Neural cell (in vitro differentiated cells): ENCODE data around the gene MME. TPM values are rescaled to one million over a fixed set of nuclear protein-coding genes. Genes with fewer than 3 reads are reported as not detected.

ENCODE experiments used
- H2AFZ ChIP-seq: fragments of 200-600, 300-800 bp; sonication (generic), shearing (Covaris generic); 2 replicates; pipeline ENCODE4 v1.6.0; 2014; ENCODE audit warnings: low read depth, mild to moderate bottlenecking, antibody characterized with exemption, low read length, moderate library complexity
- H3F3A ChIP-seq: fragments of 200-600 bp; shearing (Covaris generic); 2 replicates; pipeline ENCODE4 v1.6.1; 2016; ENCODE audit warnings: mild to moderate bottlenecking, moderate library complexity, mixed read lengths, antibody characterized with exemption, low read length; ENCODE audit not compliant: insufficient read depth, poor library complexity, severe bottlenecking
- H3K27ac ChIP-seq: fragments of 200-600, 300-800 bp; sonication (generic), shearing (Covaris generic); 2 replicates; pipeline ENCODE4 v1.5.1; 2014; ENCODE audit warnings: mild to moderate bottlenecking, low read length, moderate library complexity
- H3K27me3 ChIP-seq: fragments of 300-800, 200-600 bp; sonication (generic), shearing (Covaris generic); 2 replicates; pipeline ENCODE4 v1.6.0; 2014; ENCODE audit warnings: mild to moderate bottlenecking, low read depth, low read length, moderate library complexity; ENCODE audit not compliant: insufficient read depth
- H3K36me3 ChIP-seq: fragments of 300-800, 200-600 bp; sonication (generic), shearing (Covaris generic); 2 replicates; pipeline ENCODE4 v1.5.1; 2014; ENCODE audit warnings: mild to moderate bottlenecking, antibody characterized with exemption, low read length, moderate library complexity; ENCODE audit not compliant: insufficient read depth
- H3K4me2 ChIP-seq: fragments of 300-800, 200-600 bp; sonication (generic), shearing (Covaris generic); 2 replicates; pipeline ENCODE4 v1.6.0; 2014; ENCODE audit warnings: mild to moderate bottlenecking, low read length
- H3K4me3 ChIP-seq: fragments of 300-800, 200-600 bp; sonication (generic), shearing (Covaris generic); 2 replicates; pipeline ENCODE4 v1.5.1; 2014; ENCODE audit warnings: mild to moderate bottlenecking, low read length, moderate library complexity
- H3K79me2 ChIP-seq: fragments of 200-600 bp; shearing (Covaris generic); replicated peaks from 2 replicates; pipeline ENCODE4 v1.6.0; 2014; ENCODE audit warnings: mild to moderate bottlenecking, low read length, moderate library complexity; ENCODE audit not compliant: insufficient read depth
- H3K9ac ChIP-seq: fragments of 300-800, 200-600 bp; sonication (generic), shearing (Covaris generic); 2 replicates; pipeline ENCODE4 v1.6.1; 2016; ENCODE audit warnings: mild to moderate bottlenecking, low read length, mixed read lengths
- H3K9me2 ChIP-seq: fragments of 200-600 bp; shearing (Covaris generic); 2 replicates; pipeline ENCODE4 v1.6.1; 2016; ENCODE audit warnings: mild to moderate bottlenecking, low read length, mixed read lengths; ENCODE audit not compliant: insufficient read depth
- H3K9me3 ChIP-seq: fragments of 200-600, 300-800 bp; sonication (generic), shearing (Covaris generic); 2 replicates; pipeline ENCODE4 v1.6.1; 2016; ENCODE audit warnings: mild to moderate bottlenecking, mixed run types, low read length, moderate library complexity, mixed read lengths
- H4K20me1 ChIP-seq: fragments of 200-600 bp; shearing (Covaris generic); 2 replicates; pipeline ENCODE4 v1.6.1; 2016; ENCODE audit warnings: mild to moderate bottlenecking, mixed run types; ENCODE audit not compliant: insufficient read depth
- CTCF ChIP-seq: fragments of 450-650 bp; IDR thresholded peaks from 2 replicates; pipeline ENCODE4 v1.5.1; 2014; ENCODE audit warnings: antibody characterized with exemption, mild to moderate bottlenecking, moderate library complexity; ENCODE audit not compliant: poor library complexity, severe bottlenecking
- EP300 ChIP-seq: fragments of 450-650 bp; conservative IDR thresholded peaks from 2 replicates; pipeline ENCODE4 v1.6.1; 2014; ENCODE audit warnings: antibody characterized with exemption, mild to moderate bottlenecking, moderate library complexity; ENCODE audit not compliant: poor library complexity, severe bottlenecking
- EZH2 ChIP-seq: fragments of 200-600, 300-800 bp; shearing (Covaris generic), sonication (generic); IDR thresholded peaks from 2 replicates; pipeline ENCODE4 v1.6.1; 2014; ENCODE audit warnings: antibody characterized with exemption, low read length, borderline replicate concordance, mild to moderate bottlenecking; ENCODE audit not compliant: insufficient read depth, poor library complexity, severe bottlenecking
- MXI1 ChIP-seq: fragments of 450-650 bp; conservative IDR thresholded peaks from 2 replicates; pipeline ENCODE4 v1.6.1; 2014; ENCODE audit warnings: antibody characterized with exemption, mild to moderate bottlenecking; ENCODE audit not compliant: poor library complexity, severe bottlenecking
- POLR2AphosphoS5 ChIP-seq: IDR thresholded peaks from 2 replicates; pipeline ENCODE4 v1.6.1; 2012
- RAD21 ChIP-seq: fragments of 450-650 bp; conservative IDR thresholded peaks from 2 replicates; pipeline ENCODE4 v1.6.1; 2014; ENCODE audit warnings: antibody characterized with exemption, mild to moderate bottlenecking, moderate library complexity
- SMC3 ChIP-seq: fragments of 450-650 bp; conservative IDR thresholded peaks from 2 replicates; pipeline ENCODE4 v1.6.1; 2014; ENCODE audit warnings: antibody characterized with exemption, mild to moderate bottlenecking, moderate library complexity; ENCODE audit not compliant: poor library complexity
- TAF1 ChIP-seq: IDR thresholded peaks from 2 replicates; pipeline ENCODE4 v1.6.1; 2012; ENCODE audit warnings: low read depth
- polyA plus RNA-seq: library from polyadenylated mRNA; depleted of rRNA; stranded (reverse); fragments of >200 nt; gene quantifications from 2 replicates; pipeline ENCODE4 v1.2.3, GENCODE V29; 2014
- TF ChIP-seq, protein P1 (sequence below): IDR thresholded peaks from 2 replicates; pipeline ENCODE4 v1.6.1; 2012; ENCODE audit warnings: borderline replicate concordance

MME gene
- polyA plus RNA-seq, 1 donor from 2014 or later, result 0.54 TPM

GRCh38 chr3:155232605-155233004 is 152.5 kb downstream of the MME start:
- H3K27ac ChIP-seq, result no peak overlapping the region
- no peak overlapping the region for H3K4me3 ChIP-seq
- no peaks in the 10 kb centered on the region for H3K9me3 ChIP-seq
- H3K36me3 ChIP-seq, result no peaks in the 10 kb centered on the region
- H3K9ac ChIP-seq, result no peak overlapping the region
- H3K27me3 ChIP-seq, result no peaks in the 10 kb centered on the region
- H4K20me1 ChIP-seq, result no peaks in the 10 kb centered on the region
- H3F3A ChIP-seq, result no peaks in the 10 kb centered on the region
- TF ChIP-seq SMC3 (no peak), CTCF (no peak), POLR2AphosphoS5 (no peak), RAD21 (no peak), TAF1 (no peak), EP300 (no peak), EZH2 (no peak), MXI1 (no peak)
- TF ChIP-seq, protein P1, sequence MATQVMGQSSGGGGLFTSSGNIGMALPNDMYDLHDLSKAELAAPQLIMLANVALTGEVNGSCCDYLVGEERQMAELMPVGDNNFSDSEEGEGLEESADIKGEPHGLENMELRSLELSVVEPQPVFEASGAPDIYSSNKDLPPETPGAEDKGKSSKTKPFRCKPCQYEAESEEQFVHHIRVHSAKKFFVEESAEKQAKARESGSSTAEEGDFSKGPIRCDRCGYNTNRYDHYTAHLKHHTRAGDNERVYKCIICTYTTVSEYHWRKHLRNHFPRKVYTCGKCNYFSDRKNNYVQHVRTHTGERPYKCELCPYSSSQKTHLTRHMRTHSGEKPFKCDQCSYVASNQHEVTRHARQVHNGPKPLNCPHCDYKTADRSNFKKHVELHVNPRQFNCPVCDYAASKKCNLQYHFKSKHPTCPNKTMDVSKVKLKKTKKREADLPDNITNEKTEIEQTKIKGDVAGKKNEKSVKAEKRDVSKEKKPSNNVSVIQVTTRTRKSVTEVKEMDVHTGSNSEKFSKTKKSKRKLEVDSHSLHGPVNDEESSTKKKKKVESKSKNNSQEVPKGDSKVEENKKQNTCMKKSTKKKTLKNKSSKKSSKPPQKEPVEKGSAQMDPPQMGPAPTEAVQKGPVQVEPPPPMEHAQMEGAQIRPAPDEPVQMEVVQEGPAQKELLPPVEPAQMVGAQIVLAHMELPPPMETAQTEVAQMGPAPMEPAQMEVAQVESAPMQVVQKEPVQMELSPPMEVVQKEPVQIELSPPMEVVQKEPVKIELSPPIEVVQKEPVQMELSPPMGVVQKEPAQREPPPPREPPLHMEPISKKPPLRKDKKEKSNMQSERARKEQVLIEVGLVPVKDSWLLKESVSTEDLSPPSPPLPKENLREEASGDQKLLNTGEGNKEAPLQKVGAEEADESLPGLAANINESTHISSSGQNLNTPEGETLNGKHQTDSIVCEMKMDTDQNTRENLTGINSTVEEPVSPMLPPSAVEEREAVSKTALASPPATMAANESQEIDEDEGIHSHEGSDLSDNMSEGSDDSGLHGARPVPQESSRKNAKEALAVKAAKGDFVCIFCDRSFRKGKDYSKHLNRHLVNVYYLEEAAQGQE, result no peak
- no peak overlapping the region for H3K4me2 ChIP-seq
- H3K9me2 ChIP-seq, result no peaks in the 10 kb centered on the region
- no peaks in the 10 kb centered on the region for H3K79me2 ChIP-seq
- no peak overlapping the region for H2AFZ ChIP-seq

DNA sequence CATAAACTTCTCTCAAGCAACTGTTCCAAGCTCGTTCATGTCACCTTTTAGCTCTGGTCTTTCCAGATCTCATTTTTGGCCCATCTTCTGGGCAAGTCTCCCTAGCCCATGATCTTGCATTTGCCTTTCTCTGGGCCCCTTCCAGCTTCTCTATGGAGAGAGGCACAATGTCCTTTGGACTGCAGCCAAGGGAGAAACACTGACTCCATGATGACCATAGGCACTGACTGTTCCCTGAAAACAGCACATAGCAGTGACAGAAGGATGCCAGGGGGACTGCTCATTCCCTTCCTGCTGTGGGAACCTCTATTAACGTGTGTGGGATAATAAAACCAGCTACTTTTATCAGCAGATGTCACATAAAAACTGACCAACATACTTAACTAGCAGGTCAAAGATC is 153.1 kb downstream of the MME start:
- no peak overlapping the region for H3K9ac ChIP-seq
- no peaks in the 10 kb centered on the region for H3K9me3 ChIP-seq
- TF ChIP-seq, protein P1, result no peak
- TF ChIP-seq EP300 (no peak), TAF1 (no peak), CTCF (no peak), POLR2AphosphoS5 (no peak), RAD21 (no peak), EZH2 (no peak), SMC3 (no peak), MXI1 (no peak)
- no peak overlapping the region for H3K4me3 ChIP-seq
- no peaks in the 10 kb centered on the region for H4K20me1 ChIP-seq
- no peaks in the 10 kb centered on the region for H3K36me3 ChIP-seq
- no peak overlapping the region for H2AFZ ChIP-seq
- H3K4me2 ChIP-seq, result no peak overlapping the region
- H3K27ac ChIP-seq, result no peak overlapping the region
- H3K9me2 ChIP-seq, result no peaks in the 10 kb centered on the region
- H3F3A ChIP-seq, result no peaks in the 10 kb centered on the region
- no peaks in the 10 kb centered on the region for H3K79me2 ChIP-seq
- no peaks in the 10 kb centered on the region for H3K27me3 ChIP-seq
